Measurements from ENCODE around the gene GPC6.

The GPC6 gene

GRCh38 chr13:93775507-93776108 is 549.0 kb downstream of the GPC6 start:
- DNase-seq (ENCODE audit: low read depth): no peak

GRCh38 chr13:93776936-93777335 is 550.3 kb downstream of the GPC6 start:
- no peak for DNase-seq (ENCODE audit: low read depth)

- DNase-seq (ENCODE audit: low read depth): no peak
These were observed 550.9 kb downstream of the GPC6 start for GRCh38 chr13:93777504-93777903.

GRCh38 chr13:93778548-93778947 is 551.9 kb downstream of the GPC6 start:
- DNase-seq (ENCODE audit: low read depth): no peak

GRCh38 chr13:93784191-93784590 is 557.6 kb downstream of the GPC6 start:
- DNase-seq (ENCODE audit: low read depth): no peak

GRCh38 chr13:93786846-93787489 is 560.4 kb downstream of the GPC6 start:
- DNase-seq (ENCODE audit: low read depth): no peak

- DNase-seq (ENCODE audit: low read depth): no peak
These were observed 561.8 kb downstream of the GPC6 start for GRCh38 chr13:93788456-93788855.

GRCh38 chr13:93789058-93789457 is 562.5 kb downstream of the GPC6 start:
- DNase-seq (ENCODE audit: low read depth): no peak

- DNase-seq (ENCODE audit: low read depth): no peak
These were observed 567.7 kb downstream of the GPC6 start for GRCh38 chr13:93794197-93794885.

GRCh38 chr13:93797463-93797862 is 570.9 kb downstream of the GPC6 start:
- DNase-seq (ENCODE audit: low read depth): no peak

- DNase-seq (ENCODE audit: low read depth): no peak
These were observed 573.7 kb downstream of the GPC6 start for GRCh38 chr13:93800342-93800741.

GRCh38 chr13:93805736-93806135 is 579.1 kb downstream of the GPC6 start:
- DNase-seq (ENCODE audit: low read depth): no peak

- no peak for DNase-seq (ENCODE audit: low read depth)
These were observed 580.3 kb downstream of the GPC6 start for GRCh38 chr13:93806861-93807260.

GRCh38 chr13:93810264-93810663 is 583.7 kb downstream of the GPC6 start:
- DNase-seq (ENCODE audit: low read depth): no peak

- no peak for DNase-seq (ENCODE audit: low read depth)
These were observed 584.6 kb downstream of the GPC6 start for GRCh38 chr13:93811071-93811737.

GRCh38 chr13:93811738-93812112 is 585.1 kb downstream of the GPC6 start:
- no peak for DNase-seq (ENCODE audit: low read depth)

GRCh38 chr13:93814658-93815057 is 588.1 kb downstream of the GPC6 start:
- no peak for DNase-seq (ENCODE audit: low read depth)

GRCh38 chr13:93818345-93818744 is 591.7 kb downstream of the GPC6 start:
- DNase-seq (ENCODE audit: low read depth): no peak

- DNase-seq (ENCODE audit: low read depth): no peak
These were observed 592.8 kb downstream of the GPC6 start for GRCh38 chr13:93819331-93819890.

- DNase-seq (ENCODE audit: low read depth): no peak
These were observed 597.7 kb downstream of the GPC6 start for GRCh38 chr13:93824286-93824685.

- no peak for DNase-seq (ENCODE audit: low read depth)
These were observed 607.4 kb downstream of the GPC6 start for GRCh38 chr13:93834051-93834450.

GRCh38 chr13:93843082-93843481 is 616.5 kb downstream of the GPC6 start:
- DNase-seq (ENCODE audit: low read depth): no peak

GRCh38 chr13:93847162-93847561 is 620.6 kb downstream of the GPC6 start:
- DNase-seq (ENCODE audit: low read depth): no peak

Data from stimulated activated CD4-positive, alpha-beta T cell treated with anti-CD3 and anti-CD28 coated beads, Interleukin-2, amount 100 ng/mL, for 4 hours (primary cell).